CD4-positive, alpha-beta memory T cell (primary cell): ENCODE measurements around the gene ARHGEF19. TPM values are rescaled to one million over a fixed set of nuclear protein-coding genes. Genes with fewer than 3 reads are reported as not detected.
"Not testable (repeated sequence)": the region's sequence is repeated elsewhere in the genome, so short reads cannot be mapped to it uniquely, and the experiment has no call there.

ENCODE experiments used
- CTCF ChIA-PET: fragments of 350-600 bp; sonication (Branson Sonifier 250); formaldehyde crosslinking; loops from one replicate; lab custom pipeline; 2021; ENCODE audit warnings: inconsistent platforms; ENCODE audit not compliant: partially characterized antibody; lab: Charles Lee
- POLR2A ChIA-PET: fragments of 350-600 bp; sonication (Branson Sonifier 250); formaldehyde crosslinking; loops from one replicate; lab custom pipeline; 2021; ENCODE audit not compliant: partially characterized antibody; lab: Charles Lee
- DNase-seq, 5 donors: peaks; one replicate each; pipeline versions ENCODE4 v3.0.0 to v3.0.0-alpha.2; 2020 to 2022; ENCODE audit warnings: mixed read lengths in 1 of 5
- H3K27ac ChIP-seq: one replicate; pipeline ENCODE4 v1.7.0; 2013; ENCODE audit warnings: low read depth, low read length
- H3K27me3 ChIP-seq: 2 replicates; pipeline ENCODE4 v1.7.0; 2013; ENCODE audit warnings: mild to moderate bottlenecking, low read length, moderate library complexity; ENCODE audit not compliant: insufficient read depth
- H3K36me3 ChIP-seq: 2 replicates; pipeline ENCODE4 v1.7.0; 2013; ENCODE audit warnings: mild to moderate bottlenecking, low read length, moderate library complexity; ENCODE audit not compliant: insufficient read depth
- H3K4me1 ChIP-seq: 2 replicates; pipeline ENCODE4 v1.7.0; 2013; ENCODE audit warnings: mild to moderate bottlenecking, low read length, moderate library complexity; ENCODE audit not compliant: insufficient read depth
- H3K4me3 ChIP-seq, 2 donors: one replicate each; pipeline ENCODE4 v1.7.0; 2013; ENCODE audit warnings: low read length in 2 of 2, mild to moderate bottlenecking in 1 of 2
- H3K9me3 ChIP-seq, 2 donors: one replicate each; pipeline ENCODE4 v1.7.0; 2013; ENCODE audit warnings: low read length in 2 of 2, control low read depth in 1 of 2; ENCODE audit not compliant: control insufficient read depth in 1 of 2
- H3K27ac Mint-ChIP-seq, 7 donors: one replicate each; pipeline ENCODE4 v1.8.0; 2020 to 2021; ENCODE audit warnings: mixed read lengths in 7 of 7, mild to moderate bottlenecking in 6 of 7, inconsistent platforms in 3 of 7, moderate library complexity in 3 of 7
- H3K27me3 Mint-ChIP-seq, 2 donors: one replicate each; pipeline ENCODE4 v1.8.0; 2020 to 2021; ENCODE audit warnings: mixed read lengths in 2 of 2
- H3K36me3 Mint-ChIP-seq, 2 donors: one replicate each; pipeline ENCODE4 v1.8.0; 2020 to 2021; ENCODE audit warnings: mixed read lengths in 2 of 2, inconsistent platforms in 1 of 2, mild to moderate bottlenecking in 1 of 2
- H3K4me1 Mint-ChIP-seq, 4 donors: one replicate each; pipeline ENCODE4 v1.8.0; 2020 to 2021; ENCODE audit warnings: mixed read lengths in 4 of 4, mild to moderate bottlenecking in 1 of 4
- H3K4me3 Mint-ChIP-seq, 8 donors: one replicate each; pipeline ENCODE4 v1.8.0; 2020 to 2021; ENCODE audit warnings: mixed read lengths in 8 of 8, mild to moderate bottlenecking in 7 of 8, moderate library complexity in 6 of 8, inconsistent platforms in 3 of 8
- H3K9me3 Mint-ChIP-seq, 8 donors: one replicate each; pipeline ENCODE4 v1.8.0; 2020 to 2021; ENCODE audit warnings: mixed read lengths in 8 of 8, mild to moderate bottlenecking in 5 of 8, inconsistent platforms in 3 of 8, moderate library complexity in 1 of 8
- intact Hi-C: fragments of 100-400 bp; cut with micrococcal nuclease; formaldehyde crosslinking; loops from one replicate; pipeline ENCODE4 v1.15.1; 2023
- polyA plus RNA-seq, 2 donors: library from polyadenylated mRNA; unstranded; fragments of 300-500 nt; fragmentation: Illumina TruSeq; gene quantifications; one replicate each; pipeline ENCODE4 v1.2.3, GENCODE V29; 2021
- total RNA-seq, 2 experiments: library from RNA; stranded (reverse); gene quantifications; one replicate each; pipeline ENCODE4 v1.2.3, GENCODE V29; 2021

The ARHGEF19 gene
- total and polyA plus RNA-seq, 4 experiments from 2014 or later: 7.6 to 16.7 (median 12.1) TPM

- Histone ChIP-seq H3K9me3 (no peaks in the 10 kb centered on the region), H3K36me3 (no peaks in the 10 kb centered on the region), H3K27ac (no peak overlapping the region), H3K4me1 (peaks cover 50% of the 10 kb centered on the region), H3K27me3 (no peaks in the 10 kb centered on the region), H3K4me3 (no peak overlapping the region)
- Mint-ChIP-seq H3K27me3 (no peaks in the 10 kb centered on the region), H3K4me1 (peaks cover 40 to 86% (median 59%) of the 10 kb centered on the region in 4 donors), H3K9me3 (no peaks in the 10 kb centered on the region), H3K27ac (peak overlapping the region in 5 of 7 donors; percentile 25 to 79 (median 69)), H3K4me3 (peak overlapping the region in 6 of 8 donors; percentile 7 to 69 (median 58)), H3K36me3 (no peaks in the 10 kb centered on the region)
- ChIA-PET POLR2A (interaction anchor here (1.3 kb wide), 1 partner anchor 11 kb away, joined by 3 read pairs; no protein-coding TSS in a partner anchor), CTCF (interaction anchor here (1.2 to 1.8 kb wide), 2 partner anchors 24 to 91 kb away, joined by 3 to 5 read pairs; no protein-coding TSS in a partner anchor)
- intact Hi-C loops: no loop called here
- DNase-seq: no peak
Measured at GRCh38 chr1:16165548-16165947, 46.9 kb downstream of the ARHGEF19 start.

GRCh38 chr1:16165073-16165364 is 47.4 kb downstream of the ARHGEF19 start:
- Histone ChIP-seq H3K4me1 (peaks cover 50% of the 10 kb centered on the region), H3K4me3 (no peak overlapping the region), H3K9me3 (no peaks in the 10 kb centered on the region), H3K27ac (no peak overlapping the region), H3K27me3 (no peaks in the 10 kb centered on the region), H3K36me3 (no peaks in the 10 kb centered on the region)
- H3K36me3 Mint-ChIP-seq: no peaks in the 10 kb centered on the region
- H3K27me3 Mint-ChIP-seq: no peaks in the 10 kb centered on the region
- no peak for DNase-seq
- H3K4me1 Mint-ChIP-seq: peaks cover 42 to 83% (median 60%) of the 10 kb centered on the region in 4 donors
- ChIA-PET CTCF (interaction anchor here (1.2 to 1.8 kb wide), 2 partner anchors 24 to 91 kb away, joined by 3 to 5 read pairs; no protein-coding TSS in a partner anchor), POLR2A (interaction anchor here (1.3 kb wide), 1 partner anchor 10 kb away, joined by 3 read pairs; no protein-coding TSS in a partner anchor)
- peak overlapping the region in 3 of 7 donors; percentile 55 to 79 (median 56) for H3K27ac Mint-ChIP-seq
- H3K9me3 Mint-ChIP-seq: no peaks in the 10 kb centered on the region
- intact Hi-C loops: no loop called here
- H3K4me3 Mint-ChIP-seq: peak overlapping the region in 1 of 8 donors; percentile 59

GRCh38 chr1:16164213-16165072 is 48.0 kb downstream of the ARHGEF19 start:
- ChIA-PET POLR2A (interaction anchor here (1.3 kb wide), 1 partner anchor 10 kb away, joined by 3 read pairs; no protein-coding TSS in a partner anchor), CTCF (interaction anchor here (0.8 to 1.8 kb wide), 4 partner anchors 25 to 90 kb away, joined by 3 to 5 read pairs (median 4); no protein-coding TSS in a partner anchor)
- peak in 1 of 5 donors; percentile 58 for DNase-seq
- no peaks in the 10 kb centered on the region for H3K9me3 Mint-ChIP-seq
- H3K27me3 Mint-ChIP-seq: no peaks in the 10 kb centered on the region
- H3K36me3 ChIP-seq: no peaks in the 10 kb centered on the region
- H3K27ac Mint-ChIP-seq: peak overlapping the region; percentile 36 to 83 (median 66)
- H3K27ac ChIP-seq: no peak overlapping the region
- H3K4me1 Mint-ChIP-seq: peaks cover 43 to 82% (median 61%) of the 10 kb centered on the region in 4 donors
- H3K36me3 Mint-ChIP-seq: no peaks in the 10 kb centered on the region
- no peaks in the 10 kb centered on the region for H3K9me3 ChIP-seq
- no peak overlapping the region for H3K4me3 ChIP-seq
- no peaks in the 10 kb centered on the region for H3K27me3 ChIP-seq
- H3K4me1 ChIP-seq: peaks cover 49% of the 10 kb centered on the region
- intact Hi-C loops: no loop called here
- H3K4me3 Mint-ChIP-seq: peak overlapping the region in 6 of 8 donors; percentile 25 to 76 (median 62)

- ChIA-PET POLR2A (interaction anchor here (0.6 kb wide), 1 partner anchor 42 kb away, joined by 3 read pairs; no protein-coding TSS in a partner anchor), CTCF (interaction anchor here (0.8 to 1.5 kb wide), 4 partner anchors 23 to 85 kb away, joined by 3 to 4 read pairs (median 3); no protein-coding TSS in a partner anchor)
- Mint-ChIP-seq H3K4me3 (peak overlapping the region in 7 of 8 donors; percentile 1 to 90 (median 35)), H3K4me1 (peaks cover 40 to 82% (median 61%) of the 10 kb centered on the region in 4 donors), H3K27ac (peak overlapping the region in 3 of 7 donors; percentile 58 to 79 (median 66))
- H3K27me3 Mint-ChIP-seq, intact Hi-C loops, H3K9me3 Mint-ChIP-seq, H3K36me3 ChIP-seq, H3K36me3 Mint-ChIP-seq, H3K27me3 ChIP-seq, H3K9me3 ChIP-seq, H3K4me3 ChIP-seq, DNase-seq, H3K27ac ChIP-seq: not testable (repeated sequence)
- peaks cover 49% of the 10 kb centered on the region for H3K4me1 ChIP-seq
Measured at GRCh38 chr1:16163608-16164212, 48.7 kb downstream of the ARHGEF19 start.

- Histone ChIP-seq H3K27ac (peak overlapping the region; percentile 43), H3K4me3 (peak overlapping the region in 1 of 2 donors; percentile 43), H3K36me3 (no peaks in the 10 kb centered on the region), H3K9me3 (no peaks in the 10 kb centered on the region), H3K27me3 (no peaks in the 10 kb centered on the region), H3K4me1 (peaks cover 56% of the 10 kb centered on the region)
- Mint-ChIP-seq H3K9me3 (no peaks in the 10 kb centered on the region), H3K4me3 (peak overlapping the region; percentile 79 to 90 (median 84)), H3K27ac (peak overlapping the region; percentile 79 to 96 (median 93)), H3K27me3 (no peaks in the 10 kb centered on the region), H3K4me1 (peaks cover 48 to 88% (median 66%) of the 10 kb centered on the region in 4 donors), H3K36me3 (no peaks in the 10 kb centered on the region)
- intact Hi-C loops: no loop called here
- DNase-seq: peak; percentile 73 to 79 (median 75)
- POLR2A ChIA-PET: interaction anchor here (0.6 to 0.8 kb wide), 2 partner anchors 8 to 11 kb away, joined by 3 read pairs; no protein-coding TSS in a partner anchor
- CTCF ChIA-PET: interaction anchor here (1.0 to 2.1 kb wide), 4 partner anchors 24 to 83 kb away, joined by 3 to 6 read pairs (median 4); no protein-coding TSS in a partner anchor
Measured at GRCh38 chr1:16162163-16162822, 50.2 kb downstream of the ARHGEF19 start.

- Histone ChIP-seq H3K27ac (peak overlapping the region; percentile 43), H3K9me3 (no peaks in the 10 kb centered on the region), H3K4me3 (no peak overlapping the region), H3K27me3 (no peaks in the 10 kb centered on the region), H3K36me3 (no peaks in the 10 kb centered on the region), H3K4me1 (peaks cover 61% of the 10 kb centered on the region)
- H3K9me3 Mint-ChIP-seq: no peaks in the 10 kb centered on the region
- CTCF ChIA-PET: interaction anchor here (1.7 to 2.1 kb wide), 2 partner anchors 27 to 83 kb away, joined by 5 to 6 read pairs; no protein-coding TSS in a partner anchor
- POLR2A ChIA-PET: no interaction called here
- no peak for DNase-seq
- no peaks in the 10 kb centered on the region for H3K27me3 Mint-ChIP-seq
- intact Hi-C loops: no loop called here
- peaks cover 52 to 89% (median 70%) of the 10 kb centered on the region in 4 donors for H3K4me1 Mint-ChIP-seq
- peak overlapping the region; percentile 71 to 90 (median 84) for H3K4me3 Mint-ChIP-seq
- H3K36me3 Mint-ChIP-seq: no peaks in the 10 kb centered on the region
- H3K27ac Mint-ChIP-seq: peak overlapping the region; percentile 66 to 96 (median 88)
Measured at GRCh38 chr1:16161717-16162116, 50.7 kb downstream of the ARHGEF19 start.
